RWPE2 (cell line): ENCODE measurements around the gene CLCF1.

ENCODE experiments used
- ATAC-seq: fragments of 200-7000 bp; cut with Tn5 transposase; 3 replicates; pipeline ENCODE4 v1.9.1; 2021; ENCODE audit warnings: low read depth
- DNase-seq: peaks from one replicate; pipeline ENCODE4 v3.0.0-alpha.2; 2020; ENCODE audit warnings: low spot score
- H3K27ac ChIP-seq: fragments of 450-650 bp; 2 replicates; pipeline ENCODE4 v1.5.1; 2017; ENCODE audit warnings: mild to moderate bottlenecking; ENCODE audit not compliant: poor library complexity, severe bottlenecking
- H3K27me3 ChIP-seq: fragments of 250-450 bp; sonication (Bioruptor Pico); 2 replicates; pipeline ENCODE4 v1.5.1; 2021; ENCODE audit warnings: mild to moderate bottlenecking, moderate library complexity; ENCODE audit not compliant: insufficient read depth, poor library complexity, severe bottlenecking
- H3K36me3 ChIP-seq: fragments of 250-450 bp; sonication (Bioruptor Pico); 2 replicates; pipeline ENCODE4 v1.5.1; 2020; ENCODE audit warnings: low read depth, mild to moderate bottlenecking, moderate library complexity
- H3K4me1 ChIP-seq: fragments of 250-450 bp; sonication (Bioruptor Pico); 2 replicates; pipeline ENCODE4 v1.5.1; 2021; ENCODE audit warnings: mild to moderate bottlenecking, moderate library complexity; ENCODE audit not compliant: insufficient read depth, poor library complexity, severe bottlenecking
- H3K4me3 ChIP-seq: fragments of 250-450 bp; sonication (Bioruptor Pico); 2 replicates; pipeline ENCODE4 v1.5.1; 2021; ENCODE audit warnings: mild to moderate bottlenecking, moderate library complexity; ENCODE audit not compliant: severe bottlenecking
- H3K9me3 ChIP-seq: fragments of 250-450 bp; sonication (Bioruptor Pico); 2 replicates; pipeline ENCODE4 v1.5.1; 2021; ENCODE audit warnings: mild to moderate bottlenecking, moderate library complexity; ENCODE audit not compliant: severe bottlenecking
- CTCF ChIP-seq: fragments of 450-650 bp; IDR thresholded peaks from one replicate; pipeline ENCODE4 v1.5.1; 2017; ENCODE audit warnings: mild to moderate bottlenecking, moderate library complexity; ENCODE audit not compliant: poor library complexity, severe bottlenecking

The CLCF1 gene

GRCh38 chr11:67354075-67355022 lies 19.0 kb downstream of the CLCF1 start:
- Histone ChIP-seq H3K27me3 (no peaks in the 10 kb centered on the region), H3K9me3 (no peaks in the 10 kb centered on the region), H3K36me3 (peaks cover 4% of the 10 kb centered on the region; the same call in 1 of the 2 replicates), H3K4me3 (peak overlapping the region; percentile 70), H3K4me1 (peaks cover 38% of the 10 kb centered on the region), H3K27ac (peak overlapping the region; percentile 95)
- peak; percentile 11 for TF ChIP-seq CTCF
- DNase-seq (peak; percentile 93), ATAC-seq (peak; percentile 74)

- H3K4me1 ChIP-seq, result peaks cover 38% of the 10 kb centered on the region
- H3K4me3 ChIP-seq, result peak within 1 kb of the TSS; percentile 70
- H3K27ac ChIP-seq, result peak within 1 kb of the TSS; percentile 95
- H3K27me3 ChIP-seq, result no peaks in the 10 kb centered on the region
- DNase-seq (peak; percentile 95), ATAC-seq (peak; percentile 77)
- TF ChIP-seq CTCF, result no peak
- no peaks in the 10 kb centered on the region for H3K9me3 ChIP-seq
- H3K36me3 ChIP-seq, result peaks cover 4% of the 10 kb centered on the region; the same call in 1 of the 2 replicates
Observed at GRCh38 chr11:67353317-67354074, 19.9 kb downstream of the CLCF1 start, which contains the start of gene POLD4. TSS of gene POLD4 (minus strand) at chr11:67353546. CDS start at chr11:67353399, 147 bp downstream.

DNA sequence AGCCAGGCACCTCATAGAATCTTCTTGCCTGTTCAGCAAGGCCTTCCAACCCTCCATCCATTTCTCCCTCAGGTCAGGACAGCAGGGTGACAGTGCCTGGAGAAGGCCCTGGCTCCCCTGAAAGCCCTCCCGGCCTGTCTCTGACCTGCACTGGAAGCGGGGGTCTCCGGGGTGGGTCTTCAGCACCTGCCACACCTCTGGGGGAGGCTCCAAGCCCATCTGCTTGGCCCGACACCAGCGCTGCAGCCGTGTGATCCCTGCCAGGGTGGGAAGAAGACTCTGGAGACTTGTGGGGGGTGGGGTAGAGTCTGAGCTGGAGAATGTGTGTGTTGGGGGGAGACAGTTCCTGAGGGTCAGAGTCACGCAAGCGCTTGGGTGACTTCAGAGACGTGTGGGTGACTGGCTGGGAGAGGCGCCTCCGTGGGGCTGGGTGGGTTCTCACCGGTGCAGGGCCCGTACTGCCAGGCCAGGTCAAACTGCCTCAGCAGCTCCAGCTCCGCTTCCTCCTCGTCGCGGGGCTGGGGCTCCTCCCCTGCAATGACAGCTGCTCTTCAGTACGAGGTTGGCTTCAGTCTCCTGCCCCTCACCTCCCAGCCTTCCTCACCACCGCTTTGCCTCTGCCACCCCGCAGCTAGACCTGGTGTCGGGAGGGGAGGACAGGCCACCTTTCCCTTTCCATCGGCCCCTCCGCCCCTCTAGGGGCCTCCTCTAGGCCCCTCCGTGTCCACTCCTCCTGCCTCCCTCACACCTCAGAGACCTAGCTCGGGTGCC lies 20.7 kb downstream of the CLCF1 start:
- peak; percentile 5 for ATAC-seq
- Histone ChIP-seq H3K4me3 (peak overlapping the region; percentile 70), H3K4me1 (peaks cover 35% of the 10 kb centered on the region), H3K9me3 (no peaks in the 10 kb centered on the region), H3K27me3 (no peaks in the 10 kb centered on the region), H3K36me3 (peaks cover 4% of the 10 kb centered on the region; the same call in 1 of the 2 replicates), H3K27ac (peak overlapping the region; percentile 95)
- no peak for DNase-seq
- TF ChIP-seq CTCF, result no peak

DNA sequence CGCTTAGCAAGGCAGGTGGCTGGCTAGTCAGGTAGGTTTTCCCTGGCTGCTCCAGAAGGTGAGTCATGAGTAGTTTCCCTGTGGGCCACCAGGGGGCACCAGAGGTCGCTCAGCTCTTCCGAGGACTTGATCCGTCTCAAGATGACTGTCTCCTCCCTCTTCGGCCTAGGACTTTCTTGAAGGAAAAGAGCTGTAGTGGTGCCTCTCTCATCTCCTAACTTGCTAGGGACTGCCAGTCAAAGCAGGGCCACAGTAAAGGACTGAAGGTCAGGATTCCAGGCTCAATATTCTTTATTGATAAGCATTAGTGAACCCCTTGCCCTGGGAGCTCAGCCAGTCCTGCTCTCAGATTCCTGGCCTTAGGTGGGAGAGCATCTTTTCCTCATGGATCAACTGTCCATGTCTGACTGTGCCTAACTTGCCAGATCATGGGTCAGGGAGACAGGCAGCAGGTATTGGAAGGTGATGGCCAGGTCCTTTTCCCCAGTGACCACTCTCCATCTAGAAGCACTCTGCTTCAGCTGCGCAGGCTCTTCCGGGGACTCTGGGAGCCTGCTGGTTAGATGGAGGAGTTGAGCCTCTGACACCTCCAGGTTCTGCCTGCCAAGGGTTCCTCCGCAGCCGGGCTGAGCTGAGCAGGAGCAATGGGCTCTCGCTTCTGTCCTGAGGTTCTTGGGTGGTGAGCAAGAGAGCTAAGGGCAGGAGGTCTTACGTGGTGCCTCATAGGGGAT lies 22.0 kb downstream of the CLCF1 start:
- peak; percentile 19; the same call in 1 of the 3 replicates for ATAC-seq
- Histone ChIP-seq H3K27me3 (no peaks in the 10 kb centered on the region), H3K36me3 (peaks cover 4% of the 10 kb centered on the region; the same call in 1 of the 2 replicates), H3K4me3 (no peak overlapping the region), H3K4me1 (peaks cover 33% of the 10 kb centered on the region), H3K27ac (peak overlapping the region; percentile 95), H3K9me3 (no peaks in the 10 kb centered on the region)
- DNase-seq, result no peak
- TF ChIP-seq CTCF, result peak; percentile 95
